Vagina (tissue), 2 donors: ENCODE data around the gene FAT2. TPM values are rescaled to one million over a fixed set of nuclear protein-coding genes. Genes with fewer than 3 reads are reported as not detected.

Experiments used
- DNase-seq, 2 donors: peaks; one replicate each; pipeline ENCODE4 v3.0.0-alpha.2; 2017; ENCODE audit errors: extremely low spot score in 2 of 2
- H3K27ac ChIP-seq: fragments of 200-600 bp; sonication (generic); one replicate; pipeline ENCODE4 v1.5.1; 2019
- H3K27me3 ChIP-seq: fragments of 200-600 bp; sonication (generic); one replicate; pipeline ENCODE4 v1.5.1; 2019
- H3K36me3 ChIP-seq, 2 donors: fragments of 200-600 bp; sonication (generic); one replicate each; pipeline ENCODE4 v1.5.1; 2017 to 2019
- H3K4me1 ChIP-seq: fragments of 200-600 bp; sonication (generic); one replicate; pipeline ENCODE4 v1.5.1; 2019
- H3K4me3 ChIP-seq, 2 donors: fragments of 200-600 bp; sonication (generic); 1 replicate in 1 of 2; 2 replicates in 1 of 2; pipeline ENCODE4 v1.5.1; 2016 to 2019
- H3K9me3 ChIP-seq: fragments of 200-600 bp; sonication (generic); one replicate; pipeline ENCODE4 v1.5.1; 2019
- CTCF ChIP-seq, 3 experiments: fragments of 450-650 bp in 2 of 3; fragments of 200-600 bp in 1 of 3; sonication (generic) in 1 of 3; IDR thresholded peaks; one replicate each; pipeline ENCODE4 v1.5.1; 2017 to 2019; ENCODE audit warnings: antibody characterized with exemption in 3 of 3, mild to moderate bottlenecking in 2 of 3, moderate library complexity in 2 of 3
- POLR2A ChIP-seq, 2 donors: fragments of 450-650 bp; IDR thresholded peaks; one replicate each; pipeline ENCODE4 v1.6.1; 2017; ENCODE audit warnings: antibody characterized with exemption in 2 of 2, mild to moderate bottlenecking in 2 of 2, moderate library complexity in 2 of 2
- POLR2AphosphoS5 ChIP-seq, 2 donors: sonication (generic); formaldehyde crosslinking; IDR thresholded peaks; one replicate each; pipeline ENCODE4 v1.9.0; 2017; ENCODE audit warnings: antibody characterized with exemption in 2 of 2, mild to moderate bottlenecking in 2 of 2, low read depth in 1 of 2; ENCODE audit not compliant: insufficient read depth in 1 of 2
- intact Hi-C: fragments of 100-400 bp; cut with DNase I; formaldehyde crosslinking; loops from one replicate; pipeline ENCODE4 v1.15.1; 2023
- total RNA-seq: library from RNA; depleted of rRNA; stranded (reverse); fragments of >200 nt; gene quantifications from one replicate; pipeline ENCODE4 v1.2.3, GENCODE V29; 2016

The FAT2 gene
- total RNA-seq, 1 donor from 2014 or later = 74.9 TPM

- no peak for DNase-seq
- no peaks in the 10 kb centered on the region for H3K9me3 ChIP-seq
- H3K36me3 ChIP-seq = no peaks in the 10 kb centered on the region
- H3K4me1 ChIP-seq = peaks cover 19% of the 10 kb centered on the region
- no peaks in the 10 kb centered on the region for H3K27me3 ChIP-seq
- H3K27ac ChIP-seq = no peak overlapping the region
- TF ChIP-seq CTCF (IDR thresholded peaks at IDR 0.05) (no peak), POLR2A (IDR thresholded peaks at IDR 0.05) (no peak), POLR2AphosphoS5 (IDR thresholded peaks at IDR 0.05; ENCODE audit: insufficient read depth in 1 of 2, low read depth in 1 of 2) (no peak)
- no peak overlapping the region for H3K4me3 ChIP-seq
- intact Hi-C loops = no loop called here
These were observed 36.5 kb upstream of the FAT2 start for GRCh38 chr5:151627650-151628049.

- no peak for TF ChIP-seq POLR2A (IDR thresholded peaks at IDR 0.05)
- no peak for TF ChIP-seq POLR2AphosphoS5 (IDR thresholded peaks at IDR 0.05; ENCODE audit: insufficient read depth in 1 of 2, low read depth in 1 of 2)
- TF ChIP-seq CTCF (IDR thresholded peaks at IDR 0.05) = no peak
- Histone ChIP-seq H3K36me3 (no peaks in the 10 kb centered on the region), H3K4me1 (peaks cover 28% of the 10 kb centered on the region), H3K9me3 (no peaks in the 10 kb centered on the region), H3K4me3 (no peak overlapping the region), H3K27ac (no peak overlapping the region), H3K27me3 (no peaks in the 10 kb centered on the region)
- DNase-seq = no peak
- intact Hi-C loops = no loop called here
These were observed 34.2 kb upstream of the FAT2 start for GRCh38 chr5:151625285-151625684.

- H3K4me3 ChIP-seq = no peak overlapping the region
- no peak for TF ChIP-seq POLR2AphosphoS5 (IDR thresholded peaks at IDR 0.05; ENCODE audit: insufficient read depth in 1 of 2, low read depth in 1 of 2)
- TF ChIP-seq CTCF (IDR thresholded peaks at IDR 0.05) = no peak
- no peak for TF ChIP-seq POLR2A (IDR thresholded peaks at IDR 0.05)
- H3K4me1 ChIP-seq = peaks cover 34% of the 10 kb centered on the region
- intact Hi-C loops = no loop called here
- H3K27me3 ChIP-seq = no peaks in the 10 kb centered on the region
- H3K9me3 ChIP-seq = no peaks in the 10 kb centered on the region
- no peak for DNase-seq
- no peaks in the 10 kb centered on the region for H3K36me3 ChIP-seq
- H3K27ac ChIP-seq = no peak overlapping the region
These were observed 33.3 kb upstream of the FAT2 start for GRCh38 chr5:151624476-151624875.

GRCh38 chr5:151622367-151623088 lies 31.4 kb upstream of the FAT2 start:
- intact Hi-C loops = no loop called here
- TF ChIP-seq POLR2AphosphoS5 (IDR thresholded peaks at IDR 0.05; ENCODE audit: insufficient read depth in 1 of 2, low read depth in 1 of 2) (peak in 1 of 2 donors; percentile 35), CTCF (IDR thresholded peaks at IDR 0.05) (no peak)
- Histone ChIP-seq H3K27me3 (no peaks in the 10 kb centered on the region), H3K9me3 (no peaks in the 10 kb centered on the region), H3K4me1 (peaks cover 26% of the 10 kb centered on the region), H3K27ac (no peak overlapping the region), H3K36me3 (no peaks in the 10 kb centered on the region), H3K4me3 (no peak overlapping the region)
- no peak for DNase-seq

- no peaks in the 10 kb centered on the region for H3K9me3 ChIP-seq
- H3K27me3 ChIP-seq = no peaks in the 10 kb centered on the region
- TF ChIP-seq POLR2AphosphoS5 (IDR thresholded peaks at IDR 0.05; ENCODE audit: insufficient read depth in 1 of 2, low read depth in 1 of 2) = no peak
- no peak for TF ChIP-seq CTCF (IDR thresholded peaks at IDR 0.05)
- TF ChIP-seq POLR2A (IDR thresholded peaks at IDR 0.05) = no peak
- H3K4me1 ChIP-seq = peaks cover 35% of the 10 kb centered on the region
- DNase-seq = no peak
- no peak overlapping the region for H3K4me3 ChIP-seq
- H3K27ac ChIP-seq = no peak overlapping the region
- intact Hi-C loops = no loop called here
- H3K36me3 ChIP-seq = no peaks in the 10 kb centered on the region
These were observed 29.3 kb upstream of the FAT2 start for GRCh38 chr5:151620461-151620840.
